ENCODE data around the gene ARSG. TPM values are rescaled to one million over a fixed set of nuclear protein-coding genes. Genes with fewer than 3 reads are reported as not detected.
A peak's percentile ranks its signal among the peaks of the same experiment; 100 is the strongest.

The ARSG gene
- total and polyA plus RNA-seq, 4 experiments from 2014 or later, result 10.4 to 19.1 (median 13.1) TPM

DNA sequence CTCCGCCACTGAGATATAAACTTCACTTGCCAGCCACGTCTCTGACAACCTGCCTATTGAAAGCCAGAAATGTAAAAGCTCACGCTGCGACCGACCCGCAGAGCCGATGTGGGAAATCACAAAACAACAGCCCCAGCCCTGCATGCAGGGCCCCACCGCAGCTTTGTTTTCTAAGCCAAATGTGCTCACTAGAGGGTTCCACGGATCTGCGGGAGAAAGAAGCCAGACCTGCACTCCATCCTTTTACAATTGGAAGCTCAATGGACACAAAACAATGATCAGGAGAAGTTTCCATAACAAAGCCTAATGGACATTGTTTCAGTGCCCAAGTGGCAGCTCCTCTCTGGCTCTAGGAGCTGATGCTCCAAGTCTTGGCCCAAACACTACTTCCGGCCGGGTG, 132.9 kb downstream of the ARSG start:
- no peak for DNase-seq
- Histone ChIP-seq H3K4me1 (ENCODE audit: insufficient read depth, low read length) (no peaks in the 10 kb centered on the region), H3K27me3 (ENCODE audit: insufficient read depth, low read length) (no peaks in the 10 kb centered on the region), H3K4me3 (ENCODE audit: low read length in 2 of 2) (no peak overlapping the region), H3K36me3 (ENCODE audit: insufficient read depth, low read length) (peaks cover 15% of the 10 kb centered on the region), H3K27ac (ENCODE audit: low read depth, low read length) (no peak overlapping the region), H3K9me3 (ENCODE audit: control insufficient read depth in 1 of 2, low read length in 2 of 2) (no peaks in the 10 kb centered on the region)
- intact Hi-C loops (cut with micrococcal nuclease), result no loop called here
- CTCF ChIA-PET (ENCODE audit: partially characterized antibody), result interaction anchor here (0.9 to 1.3 kb wide), 3 partner anchors 42 to 146 kb away, joined by 3 read pairs; no protein-coding TSS in a partner anchor
- peaks cover 0 to 5% (median under 1%) of the 10 kb centered on the region in 4 donors for H3K4me1 Mint-ChIP-seq
- POLR2A ChIA-PET (ENCODE audit: partially characterized antibody), result interaction anchor here (1.0 kb wide), 1 partner anchor 133 kb away, joined by 3 read pairs; the partner anchor contains the start of genes ARSG and SLC16A6
- H3K27ac Mint-ChIP-seq, result no peak overlapping the region
- H3K9me3 Mint-ChIP-seq, result peaks cover 0 to 1% (median 0%) of the 10 kb centered on the region in 8 donors
- H3K36me3 Mint-ChIP-seq, result peaks cover 20 to 38% of the 10 kb centered on the region in 2 donors
- H3K27me3 Mint-ChIP-seq, result no peaks in the 10 kb centered on the region
- no peak overlapping the region for H3K4me3 Mint-ChIP-seq

DNA sequence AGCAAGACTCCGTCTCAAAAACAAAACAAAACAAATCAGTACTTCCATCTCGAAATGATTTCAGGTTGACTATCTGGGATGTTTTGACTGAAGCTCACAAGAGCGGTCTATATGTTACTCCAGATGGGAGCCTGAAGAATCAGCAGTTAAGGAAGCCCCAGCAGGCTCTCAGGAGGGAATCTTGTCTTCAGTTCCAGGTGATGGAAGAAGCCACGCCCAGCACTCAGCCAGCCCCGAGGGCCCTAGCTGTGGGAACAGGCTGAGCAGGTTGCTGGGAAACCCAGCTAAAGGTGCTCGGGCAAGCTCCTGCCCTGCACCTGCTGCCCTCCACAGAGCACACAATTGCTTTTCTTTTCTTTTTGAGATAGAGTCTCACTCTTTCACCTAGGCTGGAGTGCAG, 133.6 kb downstream of the ARSG start:
- ChIA-PET POLR2A (ENCODE audit: partially characterized antibody) (interaction anchor here (1.0 kb wide), 1 partner anchor 134 kb away, joined by 3 read pairs; the partner anchor contains the start of genes ARSG and SLC16A6), CTCF (ENCODE audit: partially characterized antibody) (interaction anchor here (0.9 to 1.3 kb wide), 3 partner anchors 43 to 147 kb away, joined by 3 read pairs; no protein-coding TSS in a partner anchor)
- no peaks in the 10 kb centered on the region for H3K27me3 Mint-ChIP-seq
- peaks cover 0 to 1% (median 0%) of the 10 kb centered on the region in 8 donors for H3K9me3 Mint-ChIP-seq
- DNase-seq, result no peak
- no peaks in the 10 kb centered on the region for H3K4me1 ChIP-seq (ENCODE audit: insufficient read depth, low read length)
- H3K4me3 ChIP-seq (ENCODE audit: low read length in 2 of 2), result no peak overlapping the region
- peaks cover 17 to 39% of the 10 kb centered on the region in 2 donors for H3K36me3 Mint-ChIP-seq
- no peaks in the 10 kb centered on the region for H3K27me3 ChIP-seq (ENCODE audit: insufficient read depth, low read length)
- no peak overlapping the region for H3K4me3 Mint-ChIP-seq
- intact Hi-C loops (cut with micrococcal nuclease), result no loop called here
- no peak overlapping the region for H3K27ac ChIP-seq (ENCODE audit: low read depth, low read length)
- H3K27ac Mint-ChIP-seq, result no peak overlapping the region
- no peaks in the 10 kb centered on the region for H3K9me3 ChIP-seq (ENCODE audit: control insufficient read depth in 1 of 2, low read length in 2 of 2)
- H3K4me1 Mint-ChIP-seq, result peaks cover 0 to 2% (median under 1%) of the 10 kb centered on the region in 4 donors
- peaks cover 17% of the 10 kb centered on the region for H3K36me3 ChIP-seq (ENCODE audit: insufficient read depth, low read length)

DNA sequence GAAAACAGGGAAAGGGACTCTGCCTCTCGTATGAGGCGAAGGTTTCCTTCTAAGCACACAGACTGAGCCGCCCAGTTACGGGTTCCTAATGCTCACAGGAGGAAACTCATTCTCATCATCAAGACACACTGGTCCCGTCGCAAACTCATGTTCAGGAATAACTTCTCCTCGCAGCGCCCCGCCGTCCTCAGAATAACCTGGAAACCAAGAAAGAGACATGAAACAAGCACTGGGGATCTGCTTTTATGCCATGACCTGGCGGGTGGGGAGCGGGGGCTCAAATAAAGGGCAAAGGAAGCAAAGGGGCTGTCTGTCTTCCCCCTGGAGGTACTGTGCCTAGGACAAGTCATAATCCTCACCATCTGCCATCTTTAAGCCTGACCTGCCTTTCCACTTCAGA, 134.7 kb downstream of the ARSG start:
- Histone ChIP-seq H3K4me3 (ENCODE audit: low read length in 2 of 2) (no peak overlapping the region), H3K27me3 (ENCODE audit: insufficient read depth, low read length) (no peaks in the 10 kb centered on the region), H3K4me1 (ENCODE audit: insufficient read depth, low read length) (no peaks in the 10 kb centered on the region), H3K36me3 (ENCODE audit: insufficient read depth, low read length) (peaks cover 16% of the 10 kb centered on the region), H3K27ac (ENCODE audit: low read depth, low read length) (no peak overlapping the region), H3K9me3 (ENCODE audit: control insufficient read depth in 1 of 2, low read length in 2 of 2) (no peaks in the 10 kb centered on the region)
- POLR2A ChIA-PET (ENCODE audit: partially characterized antibody), result no interaction called here
- CTCF ChIA-PET (ENCODE audit: partially characterized antibody), result no interaction called here
- peaks cover 0 to 2% (median 2%) of the 10 kb centered on the region in 4 donors for H3K4me1 Mint-ChIP-seq
- H3K9me3 Mint-ChIP-seq, result peaks cover 0 to 1% (median 0%) of the 10 kb centered on the region in 8 donors
- no peaks in the 10 kb centered on the region for H3K27me3 Mint-ChIP-seq
- no peak overlapping the region for H3K4me3 Mint-ChIP-seq
- no peak for DNase-seq
- intact Hi-C loops (cut with micrococcal nuclease), result no loop called here
- H3K36me3 Mint-ChIP-seq, result peaks cover 8 to 31% of the 10 kb centered on the region in 2 donors
- no peak overlapping the region for H3K27ac Mint-ChIP-seq

DNA sequence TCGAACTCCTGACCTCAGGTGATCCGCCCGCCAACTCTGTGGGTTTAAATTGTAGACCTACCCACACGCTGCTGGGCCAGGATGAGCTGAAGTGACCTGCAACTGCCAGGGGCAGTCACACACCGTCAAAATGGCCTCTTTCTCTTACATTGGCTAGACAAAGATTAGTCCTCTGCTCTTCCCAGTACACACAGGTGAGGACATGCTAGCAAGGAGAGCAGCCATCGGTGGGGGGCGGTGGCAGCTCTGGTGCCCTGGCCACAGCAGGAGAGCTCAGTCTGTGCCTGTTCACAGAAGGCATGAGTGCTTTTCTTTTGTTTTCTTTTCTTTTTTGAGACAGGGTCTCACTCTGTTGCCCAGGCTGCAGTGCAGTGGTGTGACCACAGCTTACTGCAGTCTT, 136.3 kb downstream of the ARSG start:
- Mint-ChIP-seq H3K4me3 (no peak overlapping the region), H3K9me3 (peaks cover 0 to 3% (median 0%) of the 10 kb centered on the region in 8 donors), H3K27ac (peak overlapping the region in 2 of 7 donors; percentile 18 to 60), H3K27me3 (no peaks in the 10 kb centered on the region), H3K36me3 (peaks cover 8 to 32% of the 10 kb centered on the region in 2 donors), H3K4me1 (peaks cover 6 to 15% (median 7%) of the 10 kb centered on the region in 4 donors)
- no peaks in the 10 kb centered on the region for H3K27me3 ChIP-seq (ENCODE audit: insufficient read depth, low read length)
- peaks cover 14% of the 10 kb centered on the region for H3K36me3 ChIP-seq (ENCODE audit: insufficient read depth, low read length)
- POLR2A ChIA-PET (ENCODE audit: partially characterized antibody), result interaction anchor here (1.7 kb wide), 1 partner anchor 135 kb away, joined by 4 read pairs; no protein-coding TSS in a partner anchor
- no peaks in the 10 kb centered on the region for H3K9me3 ChIP-seq (ENCODE audit: control insufficient read depth in 1 of 2, low read length in 2 of 2)
- no peak overlapping the region for H3K27ac ChIP-seq (ENCODE audit: low read depth, low read length)
- H3K4me3 ChIP-seq (ENCODE audit: low read length in 2 of 2), result no peak overlapping the region
- DNase-seq, result no peak
- H3K4me1 ChIP-seq (ENCODE audit: insufficient read depth, low read length), result peaks cover 8% of the 10 kb centered on the region
- CTCF ChIA-PET (ENCODE audit: partially characterized antibody), result interaction anchor here (0.6 to 1.3 kb wide), 6 partner anchors 8 to 535 kb away, joined by 3 to 5 read pairs (median 4); no protein-coding TSS in a partner anchor
- intact Hi-C loops (cut with micrococcal nuclease), result no loop called here

DNA sequence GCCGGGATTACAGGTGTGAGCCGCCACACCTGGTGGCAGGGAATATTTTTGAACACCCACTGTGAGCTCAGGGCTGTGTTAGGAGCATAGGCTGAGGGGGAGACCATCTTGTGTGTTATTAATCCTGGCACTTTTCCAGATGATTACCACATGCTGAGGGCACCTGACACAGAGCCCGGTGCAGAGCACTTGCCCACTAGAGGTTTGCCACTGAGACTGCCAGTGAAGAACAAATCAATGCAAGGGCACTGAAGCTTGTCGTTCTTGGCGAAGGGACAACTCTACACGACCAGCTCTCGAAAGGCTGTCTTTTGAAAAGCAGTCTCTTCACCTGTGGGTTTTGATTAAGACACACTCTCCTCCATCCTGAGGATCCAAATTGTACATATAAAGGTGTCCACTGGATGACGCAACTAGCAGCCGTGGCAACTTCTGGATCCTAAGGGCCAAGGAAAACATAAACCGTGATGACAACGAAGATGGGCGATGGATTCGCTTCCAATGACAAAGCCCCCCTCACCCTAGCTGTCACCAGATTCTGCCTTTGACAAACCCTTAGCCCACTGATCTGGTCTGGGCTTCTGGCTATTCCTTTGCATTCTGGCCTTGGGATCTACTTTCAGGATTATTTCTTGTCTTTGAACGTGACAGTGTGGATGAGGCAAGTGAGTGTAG, 137.3 kb downstream of the ARSG start:
- intact Hi-C loops (cut with micrococcal nuclease), result no loop called here
- Histone ChIP-seq H3K36me3 (ENCODE audit: insufficient read depth, low read length) (peaks cover 18% of the 10 kb centered on the region), H3K27ac (ENCODE audit: low read depth, low read length) (no peak overlapping the region), H3K27me3 (ENCODE audit: insufficient read depth, low read length) (no peaks in the 10 kb centered on the region), H3K4me3 (ENCODE audit: low read length in 2 of 2) (no peak overlapping the region), H3K9me3 (ENCODE audit: control insufficient read depth in 1 of 2, low read length in 2 of 2) (no peaks in the 10 kb centered on the region), H3K4me1 (ENCODE audit: insufficient read depth, low read length) (peaks cover 8% of the 10 kb centered on the region)
- CTCF ChIA-PET (ENCODE audit: partially characterized antibody), result interaction anchor here (0.8 to 1.3 kb wide), 5 partner anchors 8 to 256 kb away, joined by 3 to 5 read pairs (median 3); no protein-coding TSS in a partner anchor
- POLR2A ChIA-PET (ENCODE audit: partially characterized antibody), result interaction anchor here (1.7 kb wide), 1 partner anchor 136 kb away, joined by 4 read pairs; no protein-coding TSS in a partner anchor
- no peaks in the 10 kb centered on the region for H3K27me3 Mint-ChIP-seq
- peaks cover 0 to 3% (median 0%) of the 10 kb centered on the region in 8 donors for H3K9me3 Mint-ChIP-seq
- DNase-seq, result no peak
- H3K36me3 Mint-ChIP-seq, result peaks cover 3 to 38% of the 10 kb centered on the region in 2 donors
- H3K4me1 Mint-ChIP-seq, result peaks cover 6 to 15% (median 7%) of the 10 kb centered on the region in 4 donors
- no peak overlapping the region for H3K4me3 Mint-ChIP-seq
- no peak overlapping the region for H3K27ac Mint-ChIP-seq

DNA sequence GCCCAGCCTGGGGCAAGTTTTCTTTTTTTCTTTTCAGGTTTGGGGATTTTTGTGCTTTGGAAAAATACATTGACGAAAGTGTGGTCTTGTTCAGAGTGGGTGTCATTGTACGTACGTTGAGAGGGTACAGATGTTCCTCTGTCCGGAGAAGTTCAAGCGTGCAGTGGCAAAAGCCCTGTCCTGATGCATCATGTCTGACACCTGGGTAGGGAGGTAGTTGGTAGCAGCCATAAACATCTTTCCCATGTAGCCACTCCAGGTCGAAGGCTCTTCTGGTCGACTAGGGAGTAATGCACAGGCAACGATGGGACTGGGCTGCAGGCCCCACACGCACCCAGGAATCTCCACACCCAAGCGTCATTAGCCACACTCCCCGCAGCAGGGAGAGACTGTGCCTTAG, 138.6 kb downstream of the ARSG start:
- H3K9me3 ChIP-seq (ENCODE audit: control insufficient read depth in 1 of 2, low read length in 2 of 2), result no peaks in the 10 kb centered on the region
- no peak overlapping the region for H3K4me3 ChIP-seq (ENCODE audit: low read length in 2 of 2)
- no peak overlapping the region for H3K27ac ChIP-seq (ENCODE audit: low read depth, low read length)
- peaks cover 18% of the 10 kb centered on the region for H3K36me3 ChIP-seq (ENCODE audit: insufficient read depth, low read length)
- ChIA-PET CTCF (ENCODE audit: partially characterized antibody) (interaction anchor here (4.0 to 12.4 kb wide), 2 partner anchors 31 to 166 kb away, joined by 16 to 181 read pairs; no protein-coding TSS in a partner anchor), POLR2A (ENCODE audit: partially characterized antibody) (no interaction called here)
- no peaks in the 10 kb centered on the region for H3K27me3 ChIP-seq (ENCODE audit: insufficient read depth, low read length)
- DNase-seq, result no peak
- Mint-ChIP-seq H3K27ac (no peak overlapping the region), H3K9me3 (peaks cover 0 to 3% (median 0%) of the 10 kb centered on the region in 8 donors), H3K4me1 (peaks cover 6 to 15% (median 7%) of the 10 kb centered on the region in 4 donors), H3K36me3 (peaks cover 3 to 31% of the 10 kb centered on the region in 2 donors), H3K4me3 (no peak overlapping the region), H3K27me3 (no peaks in the 10 kb centered on the region)
- peaks cover 8% of the 10 kb centered on the region for H3K4me1 ChIP-seq (ENCODE audit: insufficient read depth, low read length)
- intact Hi-C loops (cut with micrococcal nuclease), result no loop called here

DNA sequence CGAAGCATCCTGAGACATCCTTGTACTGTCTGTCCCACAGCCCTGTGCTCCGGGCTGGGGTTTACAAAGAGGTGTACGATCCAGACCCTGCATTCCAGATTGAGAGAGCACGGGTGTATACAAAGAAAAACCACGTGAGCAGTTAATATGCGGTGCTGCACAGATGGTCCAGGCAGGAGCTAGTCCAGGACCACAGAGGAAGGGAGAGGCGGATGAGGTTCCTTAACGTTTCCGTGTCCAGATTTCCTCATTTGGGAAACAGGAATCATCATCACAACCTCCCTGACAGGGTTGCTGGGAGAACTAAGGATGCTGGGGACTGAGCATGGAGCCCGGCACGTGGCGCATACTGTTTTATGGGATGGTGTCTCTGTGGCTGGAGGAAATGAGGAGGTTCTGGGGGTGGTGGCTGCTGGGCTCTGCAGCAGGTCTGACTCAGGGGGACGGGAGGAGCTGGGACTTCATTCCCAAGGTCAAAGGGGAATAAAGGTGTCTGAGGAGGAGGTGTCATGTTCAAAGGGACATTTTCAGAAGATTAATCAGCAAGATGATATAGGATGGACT, 139.8 kb downstream of the ARSG start:
- Mint-ChIP-seq H3K36me3 (peaks cover 3 to 31% of the 10 kb centered on the region in 2 donors), H3K4me1 (peaks cover 11 to 20% (median 12%) of the 10 kb centered on the region in 4 donors), H3K4me3 (no peak overlapping the region), H3K27me3 (no peaks in the 10 kb centered on the region), H3K27ac (peak overlapping the region in 2 of 7 donors; percentile 64 to 78), H3K9me3 (peaks cover 0 to 3% (median 0%) of the 10 kb centered on the region in 8 donors)
- Histone ChIP-seq H3K4me1 (ENCODE audit: insufficient read depth, low read length) (peaks cover 15% of the 10 kb centered on the region), H3K9me3 (ENCODE audit: control insufficient read depth in 1 of 2, low read length in 2 of 2) (no peaks in the 10 kb centered on the region), H3K36me3 (ENCODE audit: insufficient read depth, low read length) (peaks cover 18% of the 10 kb centered on the region), H3K4me3 (ENCODE audit: low read length in 2 of 2) (no peak overlapping the region), H3K27ac (ENCODE audit: low read depth, low read length) (no peak overlapping the region), H3K27me3 (ENCODE audit: insufficient read depth, low read length) (no peaks in the 10 kb centered on the region)
- intact Hi-C loops (cut with micrococcal nuclease), result loop anchor here (1.0 kb wide), 1 partner anchor 168 kb away; no protein-coding TSS in a partner anchor
- no peak for DNase-seq
- ChIA-PET CTCF (ENCODE audit: partially characterized antibody) (interaction anchor here (1.1 to 12.8 kb wide), 17 partner anchors 11 to 258 kb away, joined by 3 to 181 read pairs (median 9); partner anchors contain the start of genes ARSG, SLC16A6 and WIPI1), POLR2A (ENCODE audit: partially characterized antibody) (interaction anchor here (1.1 to 2.1 kb wide), 6 partner anchors 27 to 172 kb away, joined by 3 to 15 read pairs (median 5); partner anchors contain the start of genes ARSG and SLC16A6)
